ENCODE data around the gene ULK4.

Gene ULK4

GRCh38 chr3:41523897-41524296, 438.0 kb downstream of the ULK4 start:
- H3K36me3 ChIP-seq (ENCODE audit: insufficient read depth, low read length): no peaks in the 10 kb centered on the region
- H4K20me1 ChIP-seq (ENCODE audit: insufficient read depth, low read length, poor library complexity, severe bottlenecking): no peaks in the 10 kb centered on the region
- no peaks in the 10 kb centered on the region for H3F3A ChIP-seq (ENCODE audit: low read depth)
- no peaks in the 10 kb centered on the region for H3K9me3 ChIP-seq (ENCODE audit: insufficient read depth, low read depth, low read length)
- H2AFZ ChIP-seq (ENCODE audit: low read length): no peak overlapping the region
- no peaks in the 10 kb centered on the region for H3K9me2 ChIP-seq (replicated peaks; ENCODE audit: low read depth, low read length)
- TF ChIP-seq, protein P1, sequence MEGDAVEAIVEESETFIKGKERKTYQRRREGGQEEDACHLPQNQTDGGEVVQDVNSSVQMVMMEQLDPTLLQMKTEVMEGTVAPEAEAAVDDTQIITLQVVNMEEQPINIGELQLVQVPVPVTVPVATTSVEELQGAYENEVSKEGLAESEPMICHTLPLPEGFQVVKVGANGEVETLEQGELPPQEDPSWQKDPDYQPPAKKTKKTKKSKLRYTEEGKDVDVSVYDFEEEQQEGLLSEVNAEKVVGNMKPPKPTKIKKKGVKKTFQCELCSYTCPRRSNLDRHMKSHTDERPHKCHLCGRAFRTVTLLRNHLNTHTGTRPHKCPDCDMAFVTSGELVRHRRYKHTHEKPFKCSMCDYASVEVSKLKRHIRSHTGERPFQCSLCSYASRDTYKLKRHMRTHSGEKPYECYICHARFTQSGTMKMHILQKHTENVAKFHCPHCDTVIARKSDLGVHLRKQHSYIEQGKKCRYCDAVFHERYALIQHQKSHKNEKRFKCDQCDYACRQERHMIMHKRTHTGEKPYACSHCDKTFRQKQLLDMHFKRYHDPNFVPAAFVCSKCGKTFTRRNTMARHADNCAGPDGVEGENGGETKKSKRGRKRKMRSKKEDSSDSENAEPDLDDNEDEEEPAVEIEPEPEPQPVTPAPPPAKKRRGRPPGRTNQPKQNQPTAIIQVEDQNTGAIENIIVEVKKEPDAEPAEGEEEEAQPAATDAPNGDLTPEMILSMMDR (conservative IDR thresholded peaks at IDR 0.05; ENCODE audit: low read length): no peak
- TF ChIP-seq EZH2phosphoT487 (IDR thresholded peaks at IDR 0.05; ENCODE audit: borderline replicate concordance): no peak
- no peaks in the 10 kb centered on the region for H3K27me3 ChIP-seq (ENCODE audit: insufficient read depth, low read length, poor library complexity, severe bottlenecking)
- no peak overlapping the region for H3K4me2 ChIP-seq (ENCODE audit: low read depth, low read length, poor library complexity, severe bottlenecking)
- H3K4me3 ChIP-seq (ENCODE audit: low read length, poor library complexity, severe bottlenecking): no peak overlapping the region
- H3K4me1 ChIP-seq (ENCODE audit: insufficient read depth, low read length, poor library complexity, severe bottlenecking): no peaks in the 10 kb centered on the region
- no peak overlapping the region for H3K9ac ChIP-seq (ENCODE audit: low read depth, low read length, poor library complexity, severe bottlenecking)
- H3K79me2 ChIP-seq (ENCODE audit: insufficient read depth, low read length): no peaks in the 10 kb centered on the region

- Histone ChIP-seq H3K4me2 (ENCODE audit: low read depth, low read length, poor library complexity, severe bottlenecking) (no peak overlapping the region), H3K9me2 (replicated peaks; ENCODE audit: low read depth, low read length) (no peaks in the 10 kb centered on the region), H3K9ac (ENCODE audit: low read depth, low read length, poor library complexity, severe bottlenecking) (no peak overlapping the region), H3K4me1 (ENCODE audit: insufficient read depth, low read length, poor library complexity, severe bottlenecking) (no peaks in the 10 kb centered on the region), H3K9me3 (ENCODE audit: insufficient read depth, low read depth, low read length) (no peaks in the 10 kb centered on the region), H3F3A (ENCODE audit: low read depth) (no peaks in the 10 kb centered on the region), H3K4me3 (ENCODE audit: low read length, poor library complexity, severe bottlenecking) (no peak overlapping the region), H3K36me3 (ENCODE audit: insufficient read depth, low read length) (no peaks in the 10 kb centered on the region), H4K20me1 (ENCODE audit: insufficient read depth, low read length, poor library complexity, severe bottlenecking) (no peaks in the 10 kb centered on the region), H2AFZ (ENCODE audit: low read length) (no peak overlapping the region), H3K27me3 (ENCODE audit: insufficient read depth, low read length, poor library complexity, severe bottlenecking) (no peaks in the 10 kb centered on the region), H3K79me2 (ENCODE audit: insufficient read depth, low read length) (no peaks in the 10 kb centered on the region)
- no peak for TF ChIP-seq EZH2phosphoT487 (IDR thresholded peaks at IDR 0.05; ENCODE audit: borderline replicate concordance)
- TF ChIP-seq, protein P1 (conservative IDR thresholded peaks at IDR 0.05; ENCODE audit: low read length): no peak
Measured at GRCh38 chr3:41522612-41523011, 439.3 kb downstream of the ULK4 start.

- H3K4me1 ChIP-seq (ENCODE audit: insufficient read depth, low read length, poor library complexity, severe bottlenecking): no peaks in the 10 kb centered on the region
- no peak overlapping the region for H3K4me2 ChIP-seq (ENCODE audit: low read depth, low read length, poor library complexity, severe bottlenecking)
- no peak overlapping the region for H2AFZ ChIP-seq (ENCODE audit: low read length)
- no peaks in the 10 kb centered on the region for H3F3A ChIP-seq (ENCODE audit: low read depth)
- no peaks in the 10 kb centered on the region for H3K27me3 ChIP-seq (ENCODE audit: insufficient read depth, low read length, poor library complexity, severe bottlenecking)
- no peaks in the 10 kb centered on the region for H4K20me1 ChIP-seq (ENCODE audit: insufficient read depth, low read length, poor library complexity, severe bottlenecking)
- TF ChIP-seq, protein P1 (conservative IDR thresholded peaks at IDR 0.05; ENCODE audit: low read length): no peak
- TF ChIP-seq EZH2phosphoT487 (IDR thresholded peaks at IDR 0.05; ENCODE audit: borderline replicate concordance): no peak
- H3K4me3 ChIP-seq (ENCODE audit: low read length, poor library complexity, severe bottlenecking): no peak overlapping the region
- H3K9me2 ChIP-seq (replicated peaks; ENCODE audit: low read depth, low read length): no peaks in the 10 kb centered on the region
- H3K9me3 ChIP-seq (ENCODE audit: insufficient read depth, low read depth, low read length): no peaks in the 10 kb centered on the region
- no peaks in the 10 kb centered on the region for H3K79me2 ChIP-seq (ENCODE audit: insufficient read depth, low read length)
- H3K36me3 ChIP-seq (ENCODE audit: insufficient read depth, low read length): no peaks in the 10 kb centered on the region
- H3K9ac ChIP-seq (ENCODE audit: low read depth, low read length, poor library complexity, severe bottlenecking): no peak overlapping the region
Measured at GRCh38 chr3:41521010-41521655, 440.8 kb downstream of the ULK4 start.
